ENCODE measurements around the gene CXorf65.

GRCh38 chrX:71085900-71086299 lies 20.6 kb downstream of the CXorf65 start:
- TF ChIP-seq CTCF (IDR thresholded peaks at IDR 0.05) (no peak), EP300 (IDR thresholded peaks at IDR 0.05) (no peak)

Measured in upper lobe of left lung (tissue), 4 donors.